Posterior cingulate gyrus (tissue), 11 donors: ENCODE results near the gene SLC25A3.
"Not testable (repeated sequence)": the region's sequence is repeated elsewhere in the genome, so short reads cannot be mapped to it uniquely, and the experiment has no call there.

Experiments used
- DNase-seq, 10 donors: peaks; one replicate each; pipeline versions ENCODE4 v3.0.0 to v3.0.0-alpha.2; 2020 to 2021; ENCODE audit warnings: mixed read lengths in 3 of 10
- intact Hi-C: fragments of 100-400 bp; cut with DNase I; formaldehyde crosslinking; loops from one replicate; pipeline ENCODE4 v1.15.1; 2023

Gene SLC25A3

GRCh38 chr12:98592825-98593322 lies 612 bp upstream of the SLC25A3 start:
- intact Hi-C loops, result loop anchor here (1.0 to 5.0 kb wide), 2 partner anchors 51 to 91 kb away; partner anchors contain the start of gene IKBIP
- DNase-seq, result no peak

DNA sequence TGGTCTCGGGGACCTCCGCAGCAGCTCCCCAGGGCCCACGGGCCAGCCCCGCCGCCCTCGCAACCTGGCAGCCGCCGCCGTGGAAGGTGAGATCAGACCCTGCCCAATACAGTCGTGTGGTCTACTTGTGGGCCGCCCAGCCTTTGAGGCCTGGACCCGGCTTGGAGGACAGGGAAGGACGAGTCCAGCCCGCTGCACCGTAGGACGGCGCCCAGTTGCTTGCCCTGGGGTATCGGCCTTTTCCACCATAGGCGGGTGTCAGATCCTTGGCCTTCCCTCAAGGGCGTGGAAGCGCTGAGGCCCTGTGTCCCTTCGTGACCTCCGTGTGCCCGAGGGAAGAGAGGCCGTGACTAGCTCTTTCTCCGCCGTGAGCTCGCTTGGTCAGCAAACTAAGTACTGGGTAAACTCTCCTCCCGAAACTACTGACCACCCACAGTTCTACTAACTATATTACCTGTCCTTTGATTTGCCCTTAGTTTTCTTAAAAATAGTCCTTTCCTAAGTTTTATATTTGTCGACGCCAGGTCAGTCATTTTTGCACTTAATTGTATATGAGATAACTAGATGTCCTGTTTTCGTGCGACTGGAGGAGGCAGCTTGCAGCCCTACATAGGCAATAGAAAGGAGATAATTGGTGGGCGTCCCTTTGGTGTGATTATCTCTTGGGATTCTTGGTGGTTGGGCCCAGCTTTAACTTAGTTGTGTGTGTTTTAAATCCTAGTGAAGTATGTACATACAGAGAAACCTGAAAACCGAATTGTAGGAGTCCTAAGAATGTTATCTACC lies 757 bp downstream of the SLC25A3 start:
- intact Hi-C loops, result loop anchor here (5.0 kb wide), 1 partner anchor 92 kb away; no protein-coding TSS in a partner anchor

GRCh38 chr12:98595243-98595988 lies 1.9 kb downstream of the SLC25A3 start:
- intact Hi-C loops, result no loop called here
- DNase-seq, result no peak

More for the DNA sequence above, 757 bp downstream of the SLC25A3 start:
- peak in 7 of 10 donors; percentile 6 to 87 (median 28) for DNase-seq

DNA sequence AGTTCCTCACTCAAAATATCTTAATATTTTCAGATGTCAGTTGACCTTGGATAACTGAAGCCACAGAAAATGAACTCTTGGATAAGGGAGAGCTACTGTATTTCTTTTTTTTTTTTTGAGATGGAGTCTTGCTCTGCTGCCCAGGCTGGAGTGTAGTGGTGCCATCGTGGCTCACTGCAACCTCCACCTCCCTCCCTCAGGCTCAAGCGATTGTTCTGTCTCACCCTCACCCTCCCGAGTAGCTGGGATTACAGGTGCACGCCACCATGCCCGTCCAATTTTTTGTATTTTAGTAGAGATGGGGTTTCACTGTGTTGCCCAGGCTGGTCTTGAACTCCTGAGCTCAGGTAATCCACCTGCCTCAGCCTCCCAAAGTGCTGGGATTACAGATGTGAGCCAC lies 3.8 kb downstream of the SLC25A3 start:
- DNase-seq, intact Hi-C loops: not testable (repeated sequence)

DNA sequence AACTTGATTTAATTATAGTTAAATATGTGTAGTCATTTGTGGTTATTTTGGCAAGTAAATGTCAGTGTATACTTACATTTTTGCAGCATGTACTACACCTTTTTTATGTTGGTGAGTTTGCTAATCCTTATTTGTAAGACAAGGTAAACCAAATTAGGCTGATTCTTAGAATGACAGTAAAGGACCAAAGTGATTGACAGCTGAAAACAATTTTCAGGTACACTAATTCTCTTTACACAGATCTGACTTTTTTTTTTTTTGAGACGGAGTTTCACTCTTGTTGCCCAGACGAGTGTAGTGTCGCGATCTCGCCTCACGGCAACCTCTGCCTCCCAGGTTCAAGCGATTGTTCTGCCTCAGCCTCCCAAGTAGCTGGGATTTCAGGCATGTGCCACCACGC lies 8.4 kb downstream of the SLC25A3 start:
- DNase-seq, result no peak
- intact Hi-C loops, result no loop called here

GRCh38 chr12:98606359-98606988 lies 13.0 kb downstream of the SLC25A3 start:
- intact Hi-C loops, result no loop called here
- no peak for DNase-seq

GRCh38 chr12:98610596-98610995 lies 17.1 kb downstream of the SLC25A3 start:
- intact Hi-C loops, result no loop called here

GRCh38 chr12:98612696-98613334 lies 19.3 kb downstream of the SLC25A3 start:
- intact Hi-C loops, result no loop called here

More at GRCh38 chr12:98610596-98610995, 17.1 kb downstream of the SLC25A3 start:
- DNase-seq, result no peak

DNA sequence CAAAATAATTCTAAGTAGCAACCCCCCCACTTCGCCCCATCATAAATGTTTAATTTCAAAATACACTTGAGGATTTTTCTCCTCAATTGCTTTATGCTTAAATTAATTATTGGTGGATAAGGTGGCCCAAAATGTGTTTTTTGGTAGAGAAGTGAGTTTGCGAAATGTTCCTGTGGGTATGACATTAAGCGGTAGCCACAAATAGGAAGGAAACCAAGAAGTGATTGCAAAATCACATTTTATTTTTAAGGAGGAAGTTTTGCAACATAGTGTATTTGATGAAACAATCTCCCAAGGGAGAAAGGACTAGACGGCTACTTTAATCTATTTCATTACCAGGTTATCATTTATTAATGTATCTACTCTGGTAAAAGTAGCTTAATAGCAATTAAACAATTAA lies 25.5 kb downstream of the SLC25A3 start:
- DNase-seq, result no peak
- intact Hi-C loops, result no loop called here

More at GRCh38 chr12:98612696-98613334, 19.3 kb downstream of the SLC25A3 start:
- DNase-seq, result no peak

DNA sequence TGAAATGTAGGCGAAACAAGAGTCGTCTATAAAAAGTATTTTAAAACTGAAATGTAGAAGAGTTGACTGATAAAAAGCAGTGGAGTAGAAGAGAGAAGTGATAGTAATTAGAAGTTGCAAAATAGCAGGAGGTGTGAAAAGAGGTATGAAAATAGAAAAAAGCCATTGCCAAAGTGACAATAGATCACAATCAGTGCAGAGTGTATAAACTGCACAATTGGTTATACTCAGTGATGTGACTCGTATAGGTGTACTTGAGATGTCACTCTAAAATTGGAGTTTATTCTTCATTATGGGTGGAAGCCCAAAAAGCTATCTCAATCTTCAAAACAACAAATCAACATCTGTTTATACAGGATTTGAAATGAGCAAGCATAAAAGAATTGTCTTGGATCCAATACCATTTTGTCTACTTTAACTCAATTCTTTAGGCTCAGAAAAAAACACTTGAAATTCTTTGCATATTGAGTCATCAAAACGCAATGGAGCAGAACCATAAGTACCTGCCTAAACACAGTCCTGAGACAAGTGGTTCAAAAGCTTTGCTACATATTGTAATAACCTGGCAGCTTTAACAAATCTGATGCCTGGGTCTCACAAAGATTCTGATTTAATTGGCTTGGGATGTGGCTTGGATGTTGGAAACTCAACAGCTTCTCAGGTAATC lies 42.3 kb downstream of the SLC25A3 start:
- intact Hi-C loops, result no loop called here
- DNase-seq, result no peak

- DNase-seq, result no peak
- intact Hi-C loops, result no loop called here
Measured at GRCh38 chr12:98637068-98637467, 43.6 kb downstream of the SLC25A3 start.

DNA sequence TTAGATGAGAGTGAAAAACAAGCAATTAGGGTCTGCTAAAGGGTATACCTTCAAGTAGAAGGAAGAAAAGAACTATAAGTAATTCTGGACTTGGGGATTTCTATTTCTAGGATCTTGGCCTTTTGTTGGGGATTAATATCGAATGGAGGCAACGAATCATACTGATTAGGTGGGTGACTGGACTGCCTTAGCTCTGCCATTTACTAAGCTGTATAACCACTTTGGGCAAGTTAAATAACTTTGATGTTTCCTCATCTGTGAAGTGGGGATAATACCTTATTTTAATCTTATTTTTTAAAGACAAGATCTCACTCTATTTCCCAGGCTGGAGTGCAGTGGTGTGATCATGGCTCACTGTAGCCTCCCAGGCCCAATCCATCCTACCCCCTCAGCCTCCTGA lies 44.5 kb downstream of the SLC25A3 start:
- intact Hi-C loops, result no loop called here
- no peak for DNase-seq

- intact Hi-C loops, result no loop called here
- DNase-seq, result no peak
Measured at GRCh38 chr12:98639491-98639890, 46.0 kb downstream of the SLC25A3 start.

DNA sequence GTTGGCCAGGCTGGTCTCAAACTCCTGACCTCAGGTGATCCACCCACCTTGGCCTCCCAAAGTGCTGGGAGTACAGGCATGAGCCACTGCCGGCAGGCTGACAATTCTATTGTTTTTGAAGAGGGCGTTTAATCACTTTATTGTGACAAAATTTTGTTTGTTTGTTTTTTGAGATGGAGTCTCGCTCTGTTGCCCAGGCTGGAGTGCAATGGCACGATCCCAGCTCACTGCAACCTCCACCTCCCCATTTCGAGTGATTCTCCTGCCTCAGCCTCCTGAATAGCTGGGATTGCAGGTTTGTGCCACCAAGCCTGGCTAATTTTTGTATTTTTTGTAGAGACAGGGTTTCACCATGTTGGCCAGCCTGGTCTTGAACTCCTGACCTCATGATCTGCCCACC lies 49.3 kb downstream of the SLC25A3 start:
- DNase-seq, result not testable (repeated sequence)
- intact Hi-C loops, result loop anchor here (10.0 kb wide), 1 partner anchor 128 kb away; the partner anchor contains the start of gene TMPO

GRCh38 chr12:98644433-98644711 lies 50.9 kb downstream of the SLC25A3 start:
- intact Hi-C loops, result loop anchor here (1.0 to 10.0 kb wide), 2 partner anchors 51 to 130 kb away; partner anchors contain the start of genes SLC25A3 and TMPO
- peak in 3 of 10 donors; percentile 8 to 87 (median 22) for DNase-seq

DNA sequence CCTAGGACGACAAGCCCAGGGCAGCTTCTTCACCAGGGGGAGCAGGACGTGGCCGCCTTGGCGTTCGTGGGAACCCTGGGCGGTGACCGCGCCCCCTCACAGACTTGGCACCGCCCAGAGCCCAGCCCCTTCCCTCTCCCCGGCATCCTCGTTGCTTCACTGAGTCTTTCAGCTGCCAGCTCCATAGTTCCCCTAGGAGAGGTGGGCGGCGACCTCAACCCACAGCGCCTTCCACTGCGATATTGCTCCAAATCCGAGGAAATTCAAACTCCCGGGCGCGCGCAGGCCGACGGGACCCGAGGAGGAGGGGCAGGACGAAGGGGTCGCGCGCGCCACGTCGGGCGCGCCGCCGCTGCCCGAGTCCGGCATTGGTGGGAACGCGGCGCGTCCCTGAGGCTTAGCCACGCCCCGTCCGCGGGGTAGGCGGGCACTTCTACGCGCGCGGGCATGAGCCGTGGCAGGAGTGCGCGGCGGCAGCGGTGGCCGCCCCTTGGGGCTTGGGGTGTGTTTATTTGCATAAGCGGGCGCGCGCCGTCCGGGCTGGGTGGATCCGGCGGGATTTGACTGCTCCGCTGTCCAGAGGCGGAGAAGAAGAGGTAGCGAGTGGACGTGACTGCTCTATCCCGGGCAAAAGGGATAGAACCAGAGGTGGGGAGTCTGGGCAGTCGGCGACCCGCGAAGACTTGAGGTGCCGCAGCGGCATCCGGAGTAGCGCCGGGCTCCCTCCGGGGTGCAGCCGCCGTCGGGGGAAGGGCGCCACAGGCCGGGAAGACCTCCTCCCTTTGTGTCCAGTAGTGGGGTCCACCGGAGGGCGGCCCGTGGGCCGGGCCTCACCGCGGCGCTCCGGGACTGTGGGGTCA lies 51.5 kb downstream of the SLC25A3 start, which contains the start of the genes APAF1 and IKBIP:
Gene APAF1, plus strand, starts transcription at position 579 of the 860 bp plus-strand sequence. CDS start 3,070 bp downstream, outside the sequence.
Gene IKBIP, minus strand, starts transcription at position 77 of the 860 bp plus-strand sequence. CDS start 87 bp downstream, outside the sequence.
- peak; percentile 92 to 100 (median 96) for DNase-seq
- intact Hi-C loops, result loop anchor here (1.0 to 10.0 kb wide), 2 partner anchors 52 to 130 kb away; partner anchors contain the start of genes SLC25A3 and TMPO

DNA sequence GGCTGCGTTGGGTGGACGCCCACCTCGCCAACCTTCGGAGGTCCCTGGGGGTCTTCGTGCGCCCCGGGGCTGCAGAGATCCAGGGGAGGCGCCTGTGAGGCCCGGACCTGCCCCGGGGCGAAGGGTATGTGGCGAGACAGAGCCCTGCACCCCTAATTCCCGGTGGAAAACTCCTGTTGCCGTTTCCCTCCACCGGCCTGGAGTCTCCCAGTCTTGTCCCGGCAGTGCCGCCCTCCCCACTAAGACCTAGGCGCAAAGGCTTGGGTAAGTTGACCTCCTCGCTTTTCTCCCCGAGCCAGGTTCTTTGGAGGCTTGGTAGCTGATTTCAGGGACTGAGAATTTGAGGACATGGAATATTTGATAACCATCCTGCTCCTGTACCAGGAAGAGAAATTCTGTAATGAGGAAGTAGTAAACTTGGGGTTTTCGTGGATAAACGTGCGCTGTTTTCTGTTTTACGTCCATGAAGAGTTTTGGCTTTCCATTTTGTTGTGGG lies 52.1 kb downstream of the SLC25A3 start:
- peak in 7 of 10 donors; percentile 11 to 83 (median 29) for DNase-seq

More for the DNA sequence above, 52.1 kb downstream of the SLC25A3 start:
- intact Hi-C loops, result loop anchor here (10.0 kb wide), 1 partner anchor 131 kb away; the partner anchor contains the start of gene TMPO
